AG10803 (cell line): ENCODE measurements around the gene SCAPER.

ENCODE experiments used
- DNase-seq: peaks from one replicate; pipeline ENCODE4 v3.0.0; 2010; ENCODE audit warnings: low read depth
- H3K4me3 ChIP-seq: 2 replicates; pipeline ENCODE4 v1.5.1; 2011; ENCODE audit warnings: mild to moderate bottlenecking, low read length, control low read depth
- CTCF ChIP-seq: conservative IDR thresholded peaks from 2 replicates; pipeline ENCODE4 v1.5.1; 2011; ENCODE audit warnings: mild to moderate bottlenecking, low read length, control low read depth, inconsistent platforms

Gene SCAPER

DNA sequence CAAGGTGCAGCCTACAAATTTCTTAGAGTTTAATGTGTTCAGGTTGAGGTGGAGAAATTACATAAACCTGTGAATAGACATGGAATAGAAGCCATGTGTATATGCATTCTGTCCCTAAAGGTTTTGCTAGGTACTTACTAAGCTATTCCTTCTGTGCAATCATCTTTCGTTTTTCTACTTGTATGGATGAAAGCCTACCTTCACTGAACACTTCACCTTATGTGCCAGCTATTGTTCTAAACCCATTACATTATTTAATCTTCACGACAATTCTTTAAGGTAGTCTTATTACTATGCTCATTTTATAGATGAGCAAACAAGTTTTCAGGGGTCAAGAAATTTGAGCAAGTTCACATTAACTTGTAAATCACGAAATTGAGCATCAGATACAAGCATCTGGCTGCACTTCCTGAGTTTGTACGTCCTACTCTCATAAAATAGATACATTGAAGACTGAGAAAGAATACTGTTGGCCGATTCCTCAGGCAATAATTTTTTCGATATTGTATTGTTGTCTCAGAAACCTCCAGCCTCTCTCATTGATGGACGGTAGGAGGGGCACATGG lies 25.8 kb upstream of the SCAPER start:
- DNase-seq: no peak
- no peak for TF ChIP-seq CTCF

DNA sequence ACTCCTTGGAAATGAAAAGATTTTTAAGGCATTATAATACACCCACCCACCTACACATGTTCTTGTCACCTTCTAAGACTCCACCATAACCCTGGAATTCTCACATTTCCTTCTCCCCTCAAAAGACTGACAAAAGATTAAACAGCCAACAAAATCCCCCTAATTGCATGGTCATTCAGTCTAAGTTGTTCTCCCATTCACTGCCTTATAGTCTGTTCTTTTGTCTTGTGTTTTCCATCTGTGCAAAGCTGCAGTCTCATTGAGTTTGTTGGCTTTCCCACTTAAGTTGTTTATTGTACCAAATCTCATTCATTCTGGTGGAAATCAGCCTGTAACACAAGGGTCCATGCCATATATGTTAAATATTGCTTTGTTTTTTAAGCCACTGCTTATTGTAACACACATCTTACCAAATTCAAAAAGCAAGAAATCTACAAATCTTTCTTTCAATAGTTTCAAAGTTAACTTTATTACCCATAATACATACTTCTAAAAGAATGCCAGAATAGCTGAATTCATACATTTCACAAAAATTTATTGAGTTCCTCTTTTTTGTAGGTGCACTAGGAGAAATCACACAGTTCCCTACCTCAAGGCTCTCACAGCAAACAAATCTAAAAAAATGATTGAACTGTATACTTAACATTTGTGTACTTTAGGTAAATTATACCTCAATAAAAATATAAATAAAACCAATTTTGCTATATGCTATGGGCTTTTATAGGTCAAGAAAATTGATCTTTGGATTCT lies 24.0 kb upstream of the SCAPER start:
- DNase-seq: no peak
- no peak for TF ChIP-seq CTCF
- no peak overlapping the region for H3K4me3 ChIP-seq

More for the DNA sequence above, 25.8 kb upstream of the SCAPER start:
- peak overlapping the region; percentile 74 for H3K4me3 ChIP-seq

DNA sequence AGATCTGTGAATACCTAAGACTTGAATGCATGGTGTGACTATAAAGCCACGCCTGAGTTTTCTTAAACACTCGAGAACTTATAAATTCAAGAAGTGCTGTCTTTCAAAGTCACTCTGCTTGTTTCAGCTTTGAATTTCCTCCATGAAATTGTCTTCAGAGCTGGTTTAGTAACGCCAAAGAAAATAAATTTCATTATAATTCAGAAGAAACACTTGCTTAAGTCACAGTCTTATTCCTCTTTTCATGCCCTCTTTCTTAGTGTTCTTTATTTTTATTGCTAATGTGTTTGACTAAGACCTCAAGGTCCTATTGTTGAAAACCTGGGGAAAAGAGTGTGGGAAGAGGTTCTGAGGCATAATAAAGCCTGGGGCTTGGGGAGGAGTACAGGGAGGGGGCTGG lies 23.1 kb upstream of the SCAPER start:
- DNase-seq: no peak
- TF ChIP-seq CTCF: no peak
- H3K4me3 ChIP-seq: no peak overlapping the region

DNA sequence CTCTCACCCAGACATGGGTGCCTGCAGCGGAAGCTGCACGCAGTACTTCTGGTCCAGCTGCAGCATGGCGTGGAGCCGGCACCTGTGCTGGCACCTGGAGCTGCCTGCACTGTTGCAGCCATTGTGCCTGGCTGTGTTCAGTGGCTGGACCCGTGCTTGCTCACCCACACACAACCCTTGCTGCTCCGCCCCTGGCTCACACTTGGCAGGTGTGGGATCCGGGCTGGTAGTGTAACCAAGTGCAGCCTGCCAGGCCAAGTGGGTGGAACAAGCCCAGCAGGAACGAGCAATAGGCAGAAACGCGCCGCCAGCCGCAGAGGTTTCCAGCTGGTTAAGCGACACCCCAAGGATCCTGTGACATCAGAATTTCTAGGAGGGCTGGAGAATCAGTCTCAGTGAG lies 11.2 kb upstream of the SCAPER start:
- TF ChIP-seq CTCF: no peak
- DNase-seq: no peak
- no peak overlapping the region for H3K4me3 ChIP-seq

- no peak for TF ChIP-seq CTCF
- no peak overlapping the region for H3K4me3 ChIP-seq
- DNase-seq: no peak
Observed at GRCh38 chr15:76913737-76914136, 8.6 kb upstream of the SCAPER start.

DNA sequence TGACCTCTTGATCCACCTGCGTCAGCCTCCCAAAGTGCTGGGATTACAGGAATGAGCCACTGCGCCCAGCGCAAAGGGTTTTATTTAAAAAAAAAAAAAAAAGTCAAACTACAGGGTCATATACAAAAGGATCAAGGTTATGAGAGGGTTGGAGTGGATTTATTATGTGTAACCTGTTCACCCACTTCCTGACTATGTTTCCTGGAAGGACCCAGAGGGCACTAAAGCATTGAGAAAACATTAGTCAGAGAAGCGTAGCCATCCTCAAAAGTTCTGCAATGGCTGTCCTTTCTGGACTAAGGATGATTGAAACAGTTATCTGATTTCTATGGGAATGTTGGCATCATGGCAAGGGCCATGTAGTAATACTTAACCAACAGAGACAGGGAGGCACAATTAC lies 7.3 kb upstream of the SCAPER start:
- no peak overlapping the region for H3K4me3 ChIP-seq
- no peak for TF ChIP-seq CTCF
- DNase-seq: no peak

- peak overlapping the region; percentile 82 for H3K4me3 ChIP-seq
- no peak for TF ChIP-seq CTCF
- no peak for DNase-seq
Observed at GRCh38 chr15:76905855-76906254, 715 bp upstream of the SCAPER start.
